NCI-H2081 treated with DMSO at 0.1 percent for 48 hours (cell line): ENCODE measurements around the gene ANKRD24.
"Not testable (repeated sequence)": the region's sequence is repeated elsewhere in the genome, so short reads cannot be mapped to it uniquely, and the experiment has no call there.

Experiments used
- DNase-seq: peaks from one replicate; lab custom pipeline; 2025; lab: John Stamatoyannopoulos, UW

ANKRD24 gene

GRCh38 chr19:4173479-4174212 is 8.8 kb upstream of the ANKRD24 start:
- no peak for DNase-seq

- no peak for DNase-seq
These were observed 8.1 kb upstream of the ANKRD24 start for GRCh38 chr19:4174213-4174894.

- DNase-seq = no peak
These were observed 7.4 kb upstream of the ANKRD24 start for GRCh38 chr19:4174895-4175668.

GRCh38 chr19:4175669-4175931 is 6.9 kb upstream of the ANKRD24 start:
- no peak for DNase-seq

- DNase-seq = no peak
These were observed 5.3 kb upstream of the ANKRD24 start for GRCh38 chr19:4177146-4177545.

GRCh38 chr19:4178990-4179389 is 3.5 kb upstream of the ANKRD24 start:
- no peak for DNase-seq

GRCh38 chr19:4181053-4181508 is 1.4 kb upstream of the ANKRD24 start:
- DNase-seq = no peak

- no peak for DNase-seq
These were observed 1.7 kb downstream of the ANKRD24 start for GRCh38 chr19:4183967-4184717.

- no peak for DNase-seq
These were observed 2.3 kb downstream of the ANKRD24 start for GRCh38 chr19:4184718-4185352.

- no peak for DNase-seq
These were observed 3.1 kb downstream of the ANKRD24 start for GRCh38 chr19:4185413-4186086.

- DNase-seq = no peak
These were observed 3.9 kb downstream of the ANKRD24 start for GRCh38 chr19:4186087-4186993.

GRCh38 chr19:4187313-4188122 is 5.0 kb downstream of the ANKRD24 start:
- DNase-seq = no peak

- no peak for DNase-seq
These were observed 7.2 kb downstream of the ANKRD24 start for GRCh38 chr19:4189641-4190040.

GRCh38 chr19:4192537-4192936 is 10.0 kb downstream of the ANKRD24 start:
- DNase-seq = not testable (repeated sequence)

GRCh38 chr19:4194353-4194752 is 11.9 kb downstream of the ANKRD24 start:
- no peak for DNase-seq

- DNase-seq = no peak
These were observed 13.5 kb downstream of the ANKRD24 start for GRCh38 chr19:4196009-4196408.

GRCh38 chr19:4196587-4197148 is 14.2 kb downstream of the ANKRD24 start:
- DNase-seq = no peak

GRCh38 chr19:4197228-4197624 is 14.7 kb downstream of the ANKRD24 start:
- no peak for DNase-seq
